Fibroblast of pulmonary artery (primary cell): ENCODE results near the gene SPATC1L.
"Not testable (repeated sequence)": the region's sequence is repeated elsewhere in the genome, so short reads cannot be mapped to it uniquely, and the experiment has no call there.

Experiments
- DNase-seq: peaks from one replicate; pipeline ENCODE4 v3.0.0-alpha.2; 2010; ENCODE audit warnings: low read depth
- H3K4me3 ChIP-seq: replicated peaks from 2 replicates; pipeline ENCODE4 v1.5.1; 2011; ENCODE audit warnings: low read depth, mild to moderate bottlenecking, control low read depth, low read length, moderate library complexity
- TF ChIP-seq, protein P1 (sequence below): IDR thresholded peaks from 2 replicates; pipeline ENCODE4 v1.5.1; 2011; ENCODE audit warnings: mild to moderate bottlenecking, control low read depth, low read length, inconsistent platforms; ENCODE audit errors: missing control alignments

The SPATC1L gene

DNA sequence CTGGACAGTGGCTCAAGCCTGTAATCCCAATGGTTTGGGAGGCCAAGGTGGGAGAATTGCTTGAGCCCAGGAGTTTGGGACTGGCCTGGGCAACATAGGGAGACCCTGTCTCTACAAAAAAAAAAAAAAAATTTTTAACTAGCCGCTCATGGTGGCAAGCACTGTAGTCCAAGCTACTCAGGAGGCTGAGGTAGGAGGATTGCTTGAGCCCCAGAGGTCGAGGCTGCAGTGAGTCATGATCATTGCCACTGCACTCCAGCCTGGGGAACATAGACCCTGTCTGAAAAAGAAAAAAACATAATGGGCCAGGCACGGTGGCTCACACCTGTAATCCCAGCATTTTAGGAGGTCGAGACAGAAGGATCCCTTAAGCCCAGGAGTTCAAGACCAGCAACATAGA lies 5.3 kb downstream of the SPATC1L start:
- no peak overlapping the region for H3K4me3 ChIP-seq
- TF ChIP-seq, protein P1, sequence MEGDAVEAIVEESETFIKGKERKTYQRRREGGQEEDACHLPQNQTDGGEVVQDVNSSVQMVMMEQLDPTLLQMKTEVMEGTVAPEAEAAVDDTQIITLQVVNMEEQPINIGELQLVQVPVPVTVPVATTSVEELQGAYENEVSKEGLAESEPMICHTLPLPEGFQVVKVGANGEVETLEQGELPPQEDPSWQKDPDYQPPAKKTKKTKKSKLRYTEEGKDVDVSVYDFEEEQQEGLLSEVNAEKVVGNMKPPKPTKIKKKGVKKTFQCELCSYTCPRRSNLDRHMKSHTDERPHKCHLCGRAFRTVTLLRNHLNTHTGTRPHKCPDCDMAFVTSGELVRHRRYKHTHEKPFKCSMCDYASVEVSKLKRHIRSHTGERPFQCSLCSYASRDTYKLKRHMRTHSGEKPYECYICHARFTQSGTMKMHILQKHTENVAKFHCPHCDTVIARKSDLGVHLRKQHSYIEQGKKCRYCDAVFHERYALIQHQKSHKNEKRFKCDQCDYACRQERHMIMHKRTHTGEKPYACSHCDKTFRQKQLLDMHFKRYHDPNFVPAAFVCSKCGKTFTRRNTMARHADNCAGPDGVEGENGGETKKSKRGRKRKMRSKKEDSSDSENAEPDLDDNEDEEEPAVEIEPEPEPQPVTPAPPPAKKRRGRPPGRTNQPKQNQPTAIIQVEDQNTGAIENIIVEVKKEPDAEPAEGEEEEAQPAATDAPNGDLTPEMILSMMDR, result no peak
- no peak for DNase-seq

- DNase-seq, H3K4me3 ChIP-seq: not testable (repeated sequence)
Observed at GRCh38 chr21:46176443-46177129, 7.7 kb downstream of the SPATC1L start.

GRCh38 chr21:46173573-46173972 lies 10.7 kb downstream of the SPATC1L start:
- TF ChIP-seq, protein P1, result no peak
- H3K4me3 ChIP-seq, result no peak overlapping the region
- DNase-seq, result no peak

GRCh38 chr21:46172863-46173528 lies 11.3 kb downstream of the SPATC1L start:
- DNase-seq, result no peak
- no peak overlapping the region for H3K4me3 ChIP-seq
- TF ChIP-seq, protein P1, result no peak

GRCh38 chr21:46171996-46172862 lies 12.0 kb downstream of the SPATC1L start:
- no peak overlapping the region for H3K4me3 ChIP-seq
- no peak for DNase-seq
- TF ChIP-seq, protein P1, result no peak

DNA sequence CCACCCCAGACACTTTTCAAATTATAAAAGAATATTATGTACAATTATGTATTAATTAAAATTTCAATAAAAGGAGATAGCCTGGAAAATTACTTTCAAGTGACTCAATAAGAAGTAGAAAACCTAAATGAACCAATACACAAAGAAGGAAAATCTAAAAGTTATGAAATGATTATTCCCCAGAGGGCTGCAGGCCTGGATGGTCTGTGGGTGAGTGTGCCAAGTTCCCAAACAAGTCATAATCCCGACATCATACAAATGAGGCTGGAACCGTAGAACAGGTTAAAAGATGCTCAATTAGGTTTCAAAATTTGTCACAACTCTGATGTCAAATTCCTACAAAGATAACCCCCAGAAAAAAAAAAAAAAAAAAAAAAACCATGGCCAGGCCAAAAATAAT lies 12.7 kb downstream of the SPATC1L start:
- peak; percentile 63 for DNase-seq
- TF ChIP-seq, protein P1, result no peak
- H3K4me3 ChIP-seq, result no peak overlapping the region

DNA sequence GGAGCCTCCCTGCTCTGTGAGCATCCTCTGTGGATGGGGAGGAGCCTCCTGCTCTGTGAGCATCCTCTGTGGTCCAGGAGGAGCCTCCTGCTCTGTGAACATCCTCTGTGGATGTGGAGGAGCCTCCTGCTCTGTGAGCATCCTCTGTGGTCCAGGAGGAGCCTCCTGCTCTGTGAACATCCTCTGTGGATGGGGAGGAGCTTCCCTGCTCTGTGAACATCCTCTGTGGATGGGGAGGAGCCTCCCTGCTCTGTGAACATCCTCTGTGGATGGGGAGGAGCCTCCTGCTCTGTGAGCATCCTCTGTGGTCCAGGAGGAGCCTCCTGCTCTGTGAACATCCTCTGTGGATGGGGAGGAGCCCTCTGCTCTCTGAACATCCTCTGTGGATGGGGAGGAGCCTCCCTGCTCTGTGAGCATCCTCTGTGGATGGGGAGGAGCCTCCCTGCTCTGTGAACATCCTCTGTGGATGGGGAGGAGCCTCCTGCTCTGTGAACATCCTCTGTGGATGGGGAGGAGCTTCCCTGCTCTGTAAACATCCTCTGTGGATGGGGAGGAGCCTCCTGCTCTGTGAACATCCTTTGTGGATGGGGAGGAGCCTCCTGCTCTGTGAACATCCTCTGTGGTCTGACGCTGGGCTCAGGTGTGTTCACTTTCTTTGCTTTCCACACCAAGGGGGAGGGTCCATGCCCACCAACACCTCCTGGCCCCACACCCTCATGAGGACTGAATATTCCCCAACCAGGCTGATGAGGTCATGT lies 13.6 kb downstream of the SPATC1L start:
- DNase-seq, H3K4me3 ChIP-seq: not testable (repeated sequence)
